NCI-H510A treated with DMSO at 0.1 percent for 48 hours (cell line): ENCODE results near the gene ACER3.
"Not testable (repeated sequence)": the region's sequence is repeated elsewhere in the genome, so short reads cannot be mapped to it uniquely, and the experiment has no call there.

ENCODE experiments used
- DNase-seq: peaks from one replicate; lab custom pipeline; 2025; lab: John Stamatoyannopoulos, UW

ACER3 gene

GRCh38 chr11:76872959-76873827, 12.5 kb downstream of the ACER3 start:
- no peak for DNase-seq

- no peak for DNase-seq
Measured at GRCh38 chr11:76878014-76878413, 17.3 kb downstream of the ACER3 start.

GRCh38 chr11:76880314-76880713, 19.6 kb downstream of the ACER3 start:
- DNase-seq, result no peak

- DNase-seq, result no peak
Measured at GRCh38 chr11:76880956-76881355, 20.2 kb downstream of the ACER3 start.

GRCh38 chr11:76885390-76886097, 24.8 kb downstream of the ACER3 start:
- DNase-seq, result no peak

GRCh38 chr11:76888989-76889388, 28.3 kb downstream of the ACER3 start:
- DNase-seq, result no peak

GRCh38 chr11:76889411-76889975, 28.8 kb downstream of the ACER3 start:
- DNase-seq, result no peak

- DNase-seq, result no peak
Measured at GRCh38 chr11:76890329-76890728, 29.6 kb downstream of the ACER3 start.

- DNase-seq, result no peak
Measured at GRCh38 chr11:76891285-76891684, 30.6 kb downstream of the ACER3 start.

- no peak for DNase-seq
Measured at GRCh38 chr11:76891793-76892192, 31.1 kb downstream of the ACER3 start.

GRCh38 chr11:76892306-76892705, 31.6 kb downstream of the ACER3 start:
- DNase-seq, result no peak

- no peak for DNase-seq
Measured at GRCh38 chr11:76897233-76897632, 36.5 kb downstream of the ACER3 start.

GRCh38 chr11:76901144-76901543, 40.4 kb downstream of the ACER3 start:
- DNase-seq, result no peak

- DNase-seq, result not testable (repeated sequence)
Measured at GRCh38 chr11:76901622-76902021, 40.9 kb downstream of the ACER3 start.

- peak; percentile 11 for DNase-seq
Measured at GRCh38 chr11:76902121-76903014, 41.6 kb downstream of the ACER3 start.

- DNase-seq, result peak; percentile 64
Measured at GRCh38 chr11:76903325-76903724, 42.6 kb downstream of the ACER3 start.

GRCh38 chr11:76910620-76911414, 50.1 kb downstream of the ACER3 start:
- DNase-seq, result no peak

- no peak for DNase-seq
Measured at GRCh38 chr11:76911415-76911808, 50.7 kb downstream of the ACER3 start.

- DNase-seq, result no peak
Measured at GRCh38 chr11:76916712-76917111, 56.0 kb downstream of the ACER3 start.

GRCh38 chr11:76918941-76919386, 58.2 kb downstream of the ACER3 start:
- peak; percentile 81 for DNase-seq

GRCh38 chr11:76919467-76919866, 58.7 kb downstream of the ACER3 start:
- no peak for DNase-seq
